Amniotic stem cell (primary cell): ENCODE data around the gene OR56A1.

Experiments
- DNase-seq: peaks from one replicate; lab custom pipeline; 2025; lab: John Stamatoyannopoulos, UW

The OR56A1 gene

DNA sequence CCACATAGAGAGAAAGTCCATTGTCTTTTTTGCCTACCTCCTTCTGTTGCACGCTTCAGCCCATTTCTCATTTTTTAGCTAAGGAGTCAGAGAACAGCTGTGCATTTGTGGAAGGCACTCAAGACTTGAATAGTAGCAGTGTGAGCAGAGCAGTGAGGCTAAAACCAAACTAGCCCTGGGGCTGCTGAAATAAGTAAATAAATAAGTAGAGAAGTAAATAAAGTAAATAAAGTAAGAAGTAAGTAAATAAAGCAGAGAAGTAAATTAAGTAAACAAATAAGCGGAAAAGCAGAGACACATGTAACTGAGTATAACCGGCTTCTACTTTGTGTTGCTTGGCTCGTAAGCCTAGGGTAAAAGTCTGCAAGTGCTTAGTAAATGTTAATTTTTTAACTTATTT lies 41.4 kb downstream of the OR56A1 start:
- DNase-seq: no peak

DNA sequence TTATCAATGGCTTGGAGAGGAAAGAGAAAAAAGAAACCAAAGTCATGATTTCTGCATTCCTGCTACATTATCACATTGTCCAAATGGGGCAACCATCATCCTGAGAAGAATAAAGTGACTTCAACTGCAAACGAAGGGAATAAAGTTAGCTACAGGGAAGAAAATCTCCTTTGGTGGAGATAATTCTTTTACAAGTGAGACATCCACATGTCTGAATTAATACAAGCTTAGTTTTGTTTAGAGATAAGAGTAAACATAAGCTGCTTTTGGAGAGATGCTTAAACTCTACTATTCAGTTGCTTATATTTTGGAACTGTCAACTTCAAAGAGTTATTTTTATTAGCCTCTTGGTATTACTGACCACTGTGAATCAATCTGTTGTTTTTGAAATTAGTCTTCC lies 43.7 kb downstream of the OR56A1 start, which contains the start of gene OR52L1:
OR52L1 (minus strand) TSS at position 101 of the 400 bp plus-strand sequence; CDS start at position 46, 55 bp downstream.
- DNase-seq: no peak

DNA sequence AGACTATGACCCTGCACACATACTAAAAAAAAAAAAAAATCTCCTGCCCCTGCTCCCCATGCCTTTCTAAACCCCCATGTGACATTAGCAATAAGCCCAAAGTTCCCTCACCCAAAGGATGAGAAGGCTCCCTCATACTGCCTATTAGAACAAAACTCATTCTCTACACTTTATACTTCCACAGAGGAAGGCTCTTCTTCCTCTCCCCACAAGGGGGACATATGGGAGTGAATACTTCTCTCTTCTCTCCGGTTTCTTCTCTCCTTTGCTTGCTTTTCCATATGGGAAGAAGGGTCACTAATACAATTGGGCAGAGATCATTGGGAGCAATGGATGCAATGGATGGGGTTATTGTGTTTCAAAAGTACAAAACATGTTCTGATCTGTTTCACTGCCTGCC lies 47.1 kb downstream of the OR56A1 start:
- no peak for DNase-seq

DNA sequence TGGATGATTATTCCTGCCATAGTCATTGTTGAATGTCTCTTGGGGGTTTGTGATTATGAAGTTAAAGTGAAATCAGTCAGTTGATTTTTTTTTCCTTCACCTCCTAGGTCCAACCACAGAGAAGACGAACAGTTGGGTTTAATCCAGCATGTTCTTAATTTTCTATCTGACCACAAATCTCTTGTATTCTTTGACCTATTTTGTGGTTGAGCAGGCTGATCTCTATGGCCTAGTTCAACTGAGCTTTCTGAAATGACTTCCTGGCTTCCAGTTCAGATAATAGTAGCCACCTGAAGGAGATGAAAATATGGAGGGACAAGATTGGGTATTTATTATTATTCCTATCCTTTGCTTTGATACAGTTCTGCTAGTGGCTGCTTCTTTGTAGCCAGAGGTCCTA lies 57.0 kb downstream of the OR56A1 start:
- DNase-seq: no peak
